ENCODE measurements around the gene EML1. TPM values are rescaled to one million over a fixed set of nuclear protein-coding genes. Genes with fewer than 3 reads are reported as not detected.

The EML1 gene
- total RNA-seq, 1 donor from 2014 or later, result 57.2 TPM

DNA sequence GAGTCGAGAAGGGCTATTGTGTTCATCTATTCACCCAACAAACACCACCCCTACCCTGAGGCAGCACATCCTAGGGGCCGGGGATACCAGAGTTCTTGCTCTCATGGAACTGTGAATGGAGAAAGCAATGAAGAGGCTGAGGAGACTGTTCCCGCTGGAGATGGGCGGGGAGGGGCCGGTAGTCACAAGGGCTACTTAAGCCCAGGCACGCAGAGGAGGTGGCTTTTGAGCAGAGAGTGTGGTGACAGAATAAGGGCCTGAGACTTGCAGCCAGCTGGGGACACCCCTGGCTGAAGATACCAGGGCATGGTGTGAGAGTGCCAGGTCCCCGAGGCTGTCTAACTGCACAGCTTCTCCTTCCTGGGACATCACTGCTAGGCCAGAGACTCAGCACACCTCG is 157.9 kb downstream of the EML1 start:
- Mint-ChIP-seq H3K4me3 (no peak overlapping the region), H3K36me3 (peaks cover 2% of the 10 kb centered on the region), H3K27ac (no peak overlapping the region), H3K27me3 (ENCODE audit: insufficient read depth, low read depth) (peaks cover 4% of the 10 kb centered on the region), H3K9me3 (peaks cover 4% of the 10 kb centered on the region), H3K4me1 (peaks cover 3% of the 10 kb centered on the region)
- no peak overlapping the region for H3K27ac ChIP-seq
- no peak for DNase-seq (ENCODE audit: low spot score)
- no peaks in the 10 kb centered on the region for H3K36me3 ChIP-seq
- no peaks in the 10 kb centered on the region for H3K9me3 ChIP-seq (ENCODE audit: low read depth)
- no peak for TF ChIP-seq EZH2phosphoT487 (IDR thresholded peaks at IDR 0.05)
- no peak for TF ChIP-seq CTCF (IDR thresholded peaks at IDR 0.05)
- no peak for TF ChIP-seq EZH2 (IDR thresholded peaks at IDR 0.05)
- no peaks in the 10 kb centered on the region for H4K20me1 ChIP-seq (ENCODE audit: low read depth)
- no peak overlapping the region for H3K4me3 ChIP-seq
- no peak overlapping the region for H2AFZ ChIP-seq (replicated peaks)
- H3K79me2 ChIP-seq (ENCODE audit: low read depth), result no peaks in the 10 kb centered on the region
- H3K4me2 ChIP-seq, result no peak overlapping the region
- H3K9ac ChIP-seq, result no peak overlapping the region
- peaks cover 3% of the 10 kb centered on the region for H3K4me1 ChIP-seq
- H3F3A ChIP-seq (ENCODE audit: low read depth), result peaks cover under 1% of the 10 kb centered on the region
- no peaks in the 10 kb centered on the region for H3K27me3 ChIP-seq

DNA sequence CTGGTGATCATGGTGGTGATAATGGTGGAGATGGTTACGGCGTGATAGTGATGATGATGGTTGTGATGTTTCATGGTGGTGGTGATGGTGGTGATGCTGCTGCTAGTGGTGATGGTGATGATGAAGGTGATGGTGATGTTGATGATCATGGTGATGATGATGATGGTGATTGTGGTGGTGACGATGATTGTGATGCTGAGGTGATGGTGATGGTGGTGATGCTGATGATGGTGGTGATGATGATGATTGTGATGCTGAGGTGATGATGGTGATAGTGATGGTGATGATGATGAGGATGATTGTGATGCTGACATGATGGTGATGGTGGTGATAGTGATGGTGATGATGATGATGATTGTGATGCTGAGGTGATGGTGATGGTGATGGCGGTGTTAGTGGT is 158.8 kb downstream of the EML1 start:
- no peaks in the 10 kb centered on the region for H3K9me3 ChIP-seq (ENCODE audit: low read depth)
- no peaks in the 10 kb centered on the region for H3F3A ChIP-seq (ENCODE audit: low read depth)
- Mint-ChIP-seq H3K27ac (no peak overlapping the region), H3K27me3 (ENCODE audit: insufficient read depth, low read depth) (peaks cover 2% of the 10 kb centered on the region), H3K9me3 (peaks cover 4% of the 10 kb centered on the region), H3K36me3 (peaks cover 2% of the 10 kb centered on the region), H3K4me1 (no peaks in the 10 kb centered on the region), H3K4me3 (no peak overlapping the region)
- no peak overlapping the region for H3K9ac ChIP-seq
- no peak for DNase-seq (ENCODE audit: low spot score)
- TF ChIP-seq EZH2phosphoT487 (IDR thresholded peaks at IDR 0.05), result no peak
- no peak for TF ChIP-seq EZH2 (IDR thresholded peaks at IDR 0.05)
- TF ChIP-seq CTCF (IDR thresholded peaks at IDR 0.05), result no peak
- no peak overlapping the region for H2AFZ ChIP-seq (replicated peaks)
- H3K4me2 ChIP-seq, result no peak overlapping the region
- H4K20me1 ChIP-seq (ENCODE audit: low read depth), result no peaks in the 10 kb centered on the region
- no peaks in the 10 kb centered on the region for H3K79me2 ChIP-seq (ENCODE audit: low read depth)
- H3K4me1 ChIP-seq, result peaks cover 3% of the 10 kb centered on the region
- no peak overlapping the region for H3K4me3 ChIP-seq
- no peak overlapping the region for H3K27ac ChIP-seq
- H3K27me3 ChIP-seq, result no peaks in the 10 kb centered on the region
- no peaks in the 10 kb centered on the region for H3K36me3 ChIP-seq

GRCh38 chr14:99952453-99952852 is 159.2 kb downstream of the EML1 start:
- no peak for DNase-seq (ENCODE audit: low spot score)
- H3K9ac ChIP-seq, result no peak overlapping the region
- H4K20me1 ChIP-seq (ENCODE audit: low read depth), result no peaks in the 10 kb centered on the region
- H3K27me3 ChIP-seq, result no peaks in the 10 kb centered on the region
- peaks cover 3% of the 10 kb centered on the region for H3K4me1 ChIP-seq
- no peaks in the 10 kb centered on the region for H3F3A ChIP-seq (ENCODE audit: low read depth)
- H2AFZ ChIP-seq (replicated peaks), result no peak overlapping the region
- Mint-ChIP-seq H3K27me3 (ENCODE audit: insufficient read depth, low read depth) (peaks cover 2% of the 10 kb centered on the region), H3K4me3 (no peak overlapping the region), H3K9me3 (peaks cover 4% of the 10 kb centered on the region), H3K4me1 (no peaks in the 10 kb centered on the region), H3K36me3 (peaks cover 2% of the 10 kb centered on the region), H3K27ac (no peak overlapping the region)
- no peak overlapping the region for H3K27ac ChIP-seq
- no peak overlapping the region for H3K4me3 ChIP-seq
- H3K79me2 ChIP-seq (ENCODE audit: low read depth), result no peaks in the 10 kb centered on the region
- no peak for TF ChIP-seq EZH2phosphoT487 (IDR thresholded peaks at IDR 0.05)
- no peak for TF ChIP-seq CTCF (IDR thresholded peaks at IDR 0.05)
- TF ChIP-seq EZH2 (IDR thresholded peaks at IDR 0.05), result no peak
- H3K9me3 ChIP-seq (ENCODE audit: low read depth), result no peaks in the 10 kb centered on the region
- H3K4me2 ChIP-seq, result no peak overlapping the region
- H3K36me3 ChIP-seq, result no peaks in the 10 kb centered on the region

Measured in neural progenitor cell (in vitro differentiated cells).